GM19438 (cell line): ENCODE data around the gene ABI3.

Source experiments
- ATAC-seq: cut with Tn5 transposase; IDR thresholded peaks from one replicate; pipeline ENCODE4 v1.9.1; 2021; ENCODE audit warnings: low read depth; ENCODE audit not compliant: unreplicated experiment

Gene ABI3

DNA sequence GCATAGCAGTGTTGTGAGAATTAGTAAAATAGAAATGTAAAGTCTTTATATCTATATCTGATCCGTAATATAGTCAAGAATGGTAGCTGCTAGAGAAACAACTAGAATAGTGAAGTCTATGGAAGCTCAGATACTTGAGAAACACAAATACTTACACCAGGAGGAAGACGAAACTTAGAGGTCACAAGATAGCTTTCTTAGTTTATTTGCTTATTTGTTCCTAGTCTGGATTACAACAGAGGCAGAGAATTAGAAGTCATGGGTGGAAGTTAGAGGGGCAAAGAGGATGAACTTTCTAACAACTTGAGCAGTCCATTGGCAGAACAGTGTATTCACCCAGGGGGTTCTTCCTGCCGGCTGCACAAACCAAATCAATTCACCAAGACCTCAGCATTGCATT, 14.0 kb upstream of the ABI3 start:
- no peak for ATAC-seq

DNA sequence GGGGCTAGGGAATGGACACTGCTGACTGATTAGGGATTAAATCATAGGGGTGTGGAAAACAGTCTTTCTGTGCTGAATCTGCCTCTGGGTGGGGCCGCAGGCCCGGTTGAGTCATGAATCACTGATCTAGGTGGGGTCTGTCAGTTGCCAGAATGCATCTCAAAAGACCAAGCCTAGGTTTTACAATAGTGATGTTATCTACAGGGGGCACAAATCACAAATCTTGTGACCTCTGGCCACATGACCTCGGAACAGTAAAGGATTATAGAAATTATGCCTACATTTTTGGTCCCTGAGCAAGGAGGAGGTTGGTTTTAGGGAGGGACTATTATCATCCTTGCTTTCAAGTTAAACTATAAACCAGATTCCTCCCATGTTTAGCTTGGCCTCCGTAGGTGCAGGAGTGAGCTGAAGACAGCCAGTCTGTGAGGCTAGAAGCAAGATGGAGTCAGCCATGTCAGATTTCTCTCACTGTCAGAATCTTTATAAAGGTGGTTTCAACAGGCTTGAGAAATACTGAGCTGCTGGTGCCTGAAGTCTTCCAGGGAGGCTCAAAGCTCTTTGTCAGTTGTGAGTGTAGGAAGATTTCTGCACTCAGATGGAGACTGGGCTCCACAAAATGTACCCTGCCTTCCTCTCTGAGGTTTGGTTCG, 13.0 kb upstream of the ABI3 start:
- ATAC-seq: no peak

- ATAC-seq: no peak
These were observed 12.3 kb upstream of the ABI3 start for GRCh38 chr17:49198211-49198610.

GRCh38 chr17:49200423-49201083, 10.0 kb upstream of the ABI3 start:
- no peak for ATAC-seq

GRCh38 chr17:49201481-49201927, 9.0 kb upstream of the ABI3 start:
- ATAC-seq: no peak

DNA sequence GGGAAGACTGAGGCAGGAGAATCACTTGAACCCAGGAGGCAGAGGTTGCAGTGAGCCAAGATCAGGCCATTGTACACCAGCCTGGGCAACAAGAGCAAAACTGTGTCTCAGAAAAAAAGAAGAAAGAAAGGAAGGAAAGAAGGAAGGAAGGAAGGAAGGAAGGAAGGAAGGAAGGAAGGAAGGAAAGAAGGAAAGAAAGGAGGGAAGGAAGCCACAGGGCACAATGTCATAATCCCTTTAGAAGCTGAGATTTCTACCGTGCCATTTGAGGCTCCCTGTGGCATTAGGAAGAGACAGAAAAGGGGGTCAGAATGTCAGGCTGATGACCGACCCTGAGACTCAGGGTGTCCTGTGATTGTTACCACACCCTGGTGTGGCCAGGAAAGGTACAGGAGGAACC, 6.7 kb upstream of the ABI3 start:
- no peak for ATAC-seq

- no peak for ATAC-seq
These were observed 6.0 kb upstream of the ABI3 start for GRCh38 chr17:49204516-49204915.

DNA sequence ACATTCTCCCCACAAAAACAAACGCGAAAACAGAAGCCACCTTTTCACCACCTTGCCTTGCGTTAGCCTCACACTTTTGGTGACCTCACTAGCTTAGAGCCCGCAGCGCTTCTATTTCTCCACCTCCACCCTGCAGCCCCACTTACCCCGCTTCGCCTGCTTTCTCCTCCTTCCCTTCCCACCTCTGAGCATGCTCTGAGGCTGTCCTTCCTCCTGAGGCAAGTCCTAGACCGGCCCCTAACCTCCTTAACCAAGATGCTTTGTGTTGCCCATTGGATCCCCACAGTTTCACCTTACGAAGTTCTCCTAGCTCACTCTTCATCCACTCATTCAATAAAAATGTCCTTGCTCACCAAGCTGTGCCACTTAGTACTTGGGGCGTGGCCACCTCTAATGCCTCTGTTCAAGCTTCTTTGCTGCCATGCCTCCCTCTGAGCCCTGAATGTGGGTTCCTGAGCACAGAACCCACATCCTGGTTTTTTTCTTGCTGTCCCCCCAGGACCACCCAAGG, 1.4 kb upstream of the ABI3 start:
- ATAC-seq: no peak

GRCh38 chr17:49213399-49213798, 2.9 kb downstream of the ABI3 start:
- ATAC-seq: no peak

DNA sequence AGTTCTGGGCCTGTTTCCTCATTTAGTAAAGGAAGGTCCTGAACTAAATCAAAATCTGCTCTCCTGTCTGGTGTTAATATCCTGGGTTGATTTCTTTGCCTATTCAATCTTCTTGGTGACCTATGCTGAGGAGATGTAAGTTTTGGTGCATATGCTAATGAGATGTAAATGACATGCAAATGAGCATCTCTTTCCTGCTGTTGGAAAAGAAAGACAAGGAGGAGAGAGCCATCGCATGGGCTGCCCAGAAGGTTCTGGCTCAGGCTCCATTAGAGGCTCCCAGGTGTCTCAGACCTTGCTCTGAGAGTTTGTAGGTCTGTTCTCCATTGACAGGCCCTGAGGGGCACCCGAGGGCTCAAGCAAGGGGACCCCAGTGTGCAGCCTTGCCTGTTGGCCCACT, 3.3 kb downstream of the ABI3 start:
- ATAC-seq: no peak

- no peak for ATAC-seq
These were observed 4.3 kb downstream of the ABI3 start for GRCh38 chr17:49214676-49215360.

DNA sequence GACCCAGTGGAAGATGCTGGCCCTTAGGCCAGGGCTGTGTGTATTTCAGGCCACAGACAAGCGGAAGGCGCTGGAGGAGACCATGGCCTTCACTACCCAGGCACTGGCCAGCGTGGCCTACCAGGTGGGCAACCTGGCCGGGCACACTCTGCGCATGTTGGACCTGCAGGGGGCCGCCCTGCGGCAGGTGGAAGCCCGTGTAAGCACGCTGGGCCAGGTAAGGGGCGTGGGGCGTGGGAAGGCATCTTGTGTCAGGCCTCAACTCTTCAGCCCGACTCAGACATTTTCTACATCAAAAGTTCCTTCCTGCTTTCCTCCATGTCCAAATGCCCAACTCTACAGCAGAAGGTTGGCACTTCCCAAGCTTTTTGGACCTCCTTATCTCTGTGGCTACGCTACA, 6.0 kb downstream of the ABI3 start:
- no peak for ATAC-seq

DNA sequence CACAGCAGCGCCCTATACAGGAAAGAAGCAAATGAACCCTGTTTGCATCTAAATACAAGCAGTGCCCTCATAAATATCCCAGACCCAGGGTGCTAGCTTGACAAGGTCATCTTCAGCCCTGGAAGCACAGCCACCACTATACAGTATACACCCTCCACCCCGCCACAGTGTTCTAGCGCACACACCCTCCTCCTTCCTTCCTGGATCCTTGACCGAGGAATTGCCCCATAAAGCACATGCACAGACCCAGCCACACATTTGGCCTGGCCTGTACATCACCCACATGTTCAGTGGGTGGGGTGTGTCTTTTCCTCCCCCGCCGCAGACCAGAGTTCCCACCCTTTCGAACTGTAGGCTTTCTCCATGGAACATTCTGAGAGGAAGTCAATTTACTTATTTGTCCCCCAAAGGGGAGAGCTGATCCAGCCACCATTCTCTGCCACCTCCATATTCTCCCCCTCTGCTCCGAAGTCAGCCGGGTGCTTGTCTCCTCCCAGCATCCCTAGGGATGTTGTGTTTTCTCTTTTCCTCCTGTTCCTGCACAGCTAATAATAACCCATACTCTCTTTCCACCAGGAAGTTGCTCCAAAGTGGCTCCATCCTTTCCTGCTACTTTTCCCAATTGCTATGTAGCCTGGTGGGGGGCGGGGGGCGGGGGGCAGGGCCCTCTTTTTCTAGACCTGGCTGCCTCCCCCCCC, 6.6 kb downstream of the ABI3 start:
- no peak for ATAC-seq

- peak; percentile 44 for ATAC-seq
These were observed 7.3 kb downstream of the ABI3 start for GRCh38 chr17:49217651-49218413.

DNA sequence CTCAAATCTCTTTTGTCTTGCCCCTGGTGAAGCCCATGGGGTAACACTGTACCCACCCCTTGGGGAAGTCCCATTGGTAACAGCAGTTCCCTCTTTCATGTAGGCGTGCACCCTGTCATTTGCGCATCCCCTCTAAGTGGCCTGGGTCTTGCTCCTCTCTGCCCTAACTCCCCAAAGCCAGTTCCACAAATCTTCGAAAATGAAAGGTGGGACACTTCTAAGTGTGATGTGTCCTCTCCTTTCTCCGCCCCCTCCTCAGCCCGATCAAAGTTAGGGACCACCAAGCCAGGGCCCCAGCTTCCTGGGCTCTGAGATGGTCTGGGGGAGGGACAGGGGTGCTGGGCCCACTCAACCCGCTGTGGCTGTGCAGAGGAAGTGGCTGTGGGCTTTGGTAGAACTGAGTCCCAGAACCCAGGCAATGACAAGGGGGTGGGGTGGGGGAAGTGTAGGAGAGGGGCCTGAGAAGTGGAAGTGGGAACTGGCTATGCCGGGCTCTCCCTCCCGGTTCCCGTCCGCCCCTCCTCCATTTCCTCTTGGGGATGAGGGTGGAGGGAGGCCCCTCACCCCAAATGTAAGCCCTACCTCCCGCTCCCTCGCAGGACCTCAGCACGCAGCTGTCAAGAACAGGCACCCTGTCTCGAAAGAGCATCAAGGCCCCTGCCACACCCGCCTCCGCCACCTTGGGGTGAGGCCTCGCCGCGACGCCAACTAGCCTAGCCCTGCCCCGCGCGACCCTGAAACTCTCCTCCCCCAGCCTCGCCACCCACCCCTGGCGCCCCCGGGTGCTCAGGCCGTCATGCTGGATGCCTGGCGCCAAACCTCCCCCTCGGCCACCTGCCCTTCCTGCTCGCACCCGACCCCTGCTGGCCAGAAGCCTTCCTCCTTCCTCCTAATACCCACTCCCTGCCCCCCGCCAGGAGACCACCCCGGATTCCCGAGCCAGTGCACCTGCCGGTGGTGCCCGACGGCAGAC, 8.7 kb downstream of the ABI3 start:
- no peak for ATAC-seq

DNA sequence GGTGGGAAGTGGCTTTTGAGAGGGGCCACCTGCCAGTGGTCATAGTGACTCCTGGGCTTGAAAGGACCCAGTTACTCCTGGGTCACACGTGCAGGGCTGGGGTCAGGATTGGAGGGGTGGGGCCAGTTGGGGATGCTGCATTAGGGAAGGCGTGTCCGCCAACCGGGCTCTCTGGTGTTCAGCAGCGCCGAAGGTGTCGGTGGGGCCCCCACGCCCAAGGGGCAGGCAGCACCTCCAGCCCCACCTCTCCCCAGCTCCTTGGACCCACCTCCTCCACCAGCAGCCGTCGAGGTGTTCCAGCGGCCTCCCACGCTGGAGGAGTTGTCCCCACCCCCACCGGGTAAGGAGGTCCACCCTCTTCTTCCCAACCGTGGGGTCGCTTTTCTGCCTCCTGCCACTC, 9.5 kb downstream of the ABI3 start:
- no peak for ATAC-seq

DNA sequence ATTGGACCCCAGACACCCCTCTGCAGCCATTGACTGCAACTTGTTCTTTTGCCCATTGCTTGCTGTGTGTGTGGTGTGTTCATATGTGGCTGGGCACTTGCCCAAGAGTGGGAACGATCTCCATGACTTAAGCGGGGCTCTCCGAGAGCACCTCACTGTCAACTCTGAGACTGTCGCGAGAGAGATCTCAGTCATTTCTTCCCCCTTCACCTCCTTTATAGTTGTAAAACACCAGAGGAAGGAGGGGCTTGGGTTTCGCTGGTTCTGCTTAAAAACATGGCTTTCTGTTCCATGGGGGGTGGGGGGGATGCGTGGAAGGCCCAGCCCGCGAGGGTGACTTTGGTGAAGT, 12.6 kb downstream of the ABI3 start:
- no peak for ATAC-seq

DNA sequence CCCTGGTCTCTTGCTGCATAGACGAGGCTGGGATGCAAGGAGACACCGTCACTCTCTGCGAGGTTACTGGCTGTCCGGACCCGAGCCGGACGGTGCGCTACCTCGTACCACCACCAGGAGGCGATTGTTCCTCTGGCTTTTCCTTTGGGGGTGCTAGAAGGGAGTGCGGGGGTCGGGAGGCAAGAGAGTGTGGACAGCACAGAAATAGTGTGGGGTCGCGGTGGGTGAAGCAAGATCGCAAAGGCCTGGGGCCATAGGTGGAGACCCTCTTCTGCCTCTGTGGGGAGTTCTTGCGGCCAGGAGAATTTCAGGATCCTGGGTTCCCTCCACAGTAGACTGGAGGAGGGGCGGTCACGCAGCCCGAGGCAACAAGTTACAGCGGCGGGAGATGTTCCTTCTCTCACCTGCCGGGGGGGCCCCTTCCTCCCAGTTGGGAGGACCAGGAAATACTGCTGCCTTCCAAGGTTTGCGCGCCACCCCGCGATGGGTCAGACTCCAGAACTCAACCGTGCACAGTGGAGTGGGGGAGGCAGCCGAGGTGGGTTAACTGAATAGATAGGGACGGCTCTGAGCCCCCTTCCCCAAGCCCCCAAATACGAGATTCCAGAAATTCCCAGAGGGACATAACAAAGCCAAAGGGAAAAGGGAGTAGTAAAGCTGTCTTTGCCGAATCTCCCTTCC, 13.2 kb downstream of the ABI3 start:
- ATAC-seq: no peak
